HuH-7.5 (cell line): ENCODE measurements around the gene EMSY.
"Not testable (repeated sequence)": the region's sequence is repeated elsewhere in the genome, so short reads cannot be mapped to it uniquely, and the experiment has no call there.

ENCODE experiments used
- DNase-seq: peaks from one replicate; pipeline ENCODE4 v3.0.0; 2011; ENCODE audit warnings: low spot score

The EMSY gene

DNA sequence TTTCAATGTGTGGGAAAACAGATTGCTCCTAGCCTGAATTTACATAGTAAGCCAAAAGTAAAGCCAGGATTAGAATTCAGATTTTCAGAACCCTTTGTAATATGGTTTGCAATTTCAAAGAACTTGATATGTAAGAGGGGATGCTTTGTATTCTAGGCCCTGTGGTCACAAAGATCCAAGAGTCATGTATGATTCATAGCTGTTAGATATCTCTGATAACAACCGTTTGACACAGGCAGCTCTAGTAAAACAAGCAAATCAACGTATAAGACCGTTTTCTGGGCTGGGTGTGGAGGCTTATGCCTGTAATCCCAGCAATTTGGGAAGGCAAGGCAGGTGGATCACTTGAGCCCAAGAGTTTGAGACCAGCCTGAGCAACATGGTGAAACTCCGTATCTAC is 79.6 kb downstream of the EMSY start:
- no peak for DNase-seq

DNA sequence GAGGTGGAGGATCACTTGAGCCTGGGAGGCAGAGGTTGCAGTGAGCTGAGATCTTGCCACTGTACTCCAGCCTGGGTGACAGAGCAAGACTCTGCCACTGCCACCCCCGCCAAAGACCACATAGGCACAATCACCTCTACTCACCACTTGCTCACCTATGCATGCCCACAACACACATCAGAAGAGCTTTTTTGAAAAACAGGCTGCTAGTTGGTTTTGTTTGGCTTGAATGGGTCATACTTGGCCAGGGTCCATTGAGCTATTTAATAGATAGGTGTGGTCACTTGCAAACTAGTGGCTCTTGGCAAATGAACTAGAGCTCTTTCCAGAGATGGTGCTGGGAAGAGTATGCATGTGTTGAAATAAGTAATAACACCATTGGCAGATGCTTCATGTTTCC is 80.1 kb downstream of the EMSY start:
- no peak for DNase-seq

DNA sequence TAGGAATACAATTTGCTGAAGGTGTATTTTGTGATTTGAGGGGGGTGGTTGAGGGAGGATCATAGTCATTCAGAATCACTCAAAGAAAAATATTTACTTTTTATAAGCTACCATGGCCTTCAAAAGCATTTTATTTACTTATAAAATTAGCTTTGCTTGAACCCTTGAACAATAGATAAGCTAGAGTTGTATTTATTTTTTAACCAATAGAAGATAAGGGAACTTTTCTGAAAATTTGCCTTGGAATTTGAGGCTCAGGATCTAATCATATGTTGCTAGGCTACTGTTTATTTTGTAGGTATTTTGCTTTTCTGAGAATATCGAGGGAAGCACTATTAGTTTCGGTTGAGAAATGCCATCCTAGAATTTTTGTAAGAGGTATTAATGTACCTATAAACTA is 82.1 kb downstream of the EMSY start:
- no peak for DNase-seq

DNA sequence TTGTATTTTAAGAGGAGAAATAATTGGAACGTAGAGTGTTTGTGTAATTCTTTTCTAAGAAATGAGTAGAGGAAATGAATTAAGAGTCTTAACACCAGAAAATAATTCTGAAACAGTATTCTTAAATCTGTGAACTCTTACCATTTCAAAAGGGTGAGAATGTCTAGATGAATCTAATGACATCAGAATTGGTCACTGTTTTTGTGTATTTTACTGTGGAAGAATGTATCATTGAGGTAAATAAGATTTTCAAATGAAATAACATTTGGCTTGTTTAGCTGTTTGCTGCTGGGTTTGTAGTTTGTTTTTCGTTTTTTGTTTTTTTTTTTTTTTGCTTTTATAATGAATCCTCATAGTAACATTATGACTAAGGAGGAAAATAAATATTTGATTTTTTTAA is 97.6 kb downstream of the EMSY start:
- no peak for DNase-seq

DNA sequence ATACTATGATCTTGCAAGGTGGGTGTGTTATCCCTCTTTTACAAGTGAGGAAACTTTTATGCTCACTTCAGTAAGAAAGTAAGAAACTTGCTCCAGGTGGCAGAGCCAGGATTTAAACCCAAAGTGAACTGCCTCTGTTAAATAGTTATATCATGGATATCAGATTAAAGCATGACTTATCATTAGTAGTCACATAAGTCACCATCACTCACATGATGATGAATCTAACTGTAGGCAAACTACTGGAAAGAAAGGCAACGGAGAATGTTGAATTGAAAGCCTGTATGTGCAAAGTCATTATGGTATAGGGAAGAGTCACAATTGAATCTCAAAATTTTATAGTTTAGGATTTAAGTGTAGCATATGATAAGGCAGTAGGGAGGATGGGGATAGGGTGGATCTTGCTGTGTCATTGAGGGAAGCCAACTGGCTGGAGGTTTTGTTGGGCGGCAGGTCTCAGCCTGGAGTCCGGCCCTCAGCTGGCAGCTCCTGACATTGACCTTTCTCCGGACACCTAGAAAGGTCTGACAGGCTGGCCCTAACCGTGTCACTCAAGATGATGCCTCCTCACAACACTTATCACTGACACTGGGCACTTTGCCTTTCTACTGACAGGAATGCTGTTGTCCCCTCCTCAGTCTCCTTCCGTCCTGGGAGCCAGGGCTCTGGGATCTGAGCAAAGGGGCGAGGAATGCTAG is 98.3 kb downstream of the EMSY start:
- no peak for DNase-seq

DNA sequence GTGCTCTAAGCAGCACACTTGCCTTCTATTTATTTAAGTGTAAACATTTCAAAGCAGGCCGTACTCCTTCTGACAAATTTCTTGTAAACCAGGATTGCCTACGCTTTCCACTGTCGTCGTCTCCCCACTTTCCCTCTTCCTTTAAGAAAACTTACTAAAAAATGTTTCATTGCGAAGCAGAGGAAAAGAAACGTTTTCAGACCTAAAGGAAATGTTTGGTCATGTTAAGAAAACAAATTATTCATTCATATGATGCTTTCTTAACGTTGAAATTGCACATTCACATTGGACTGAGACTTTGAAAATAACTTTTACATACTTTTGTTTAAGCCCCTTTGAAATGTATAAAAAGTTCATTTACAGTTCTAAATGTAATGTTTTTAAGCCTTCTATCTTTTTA is 106.0 kb downstream of the EMSY start:
- no peak for DNase-seq

DNA sequence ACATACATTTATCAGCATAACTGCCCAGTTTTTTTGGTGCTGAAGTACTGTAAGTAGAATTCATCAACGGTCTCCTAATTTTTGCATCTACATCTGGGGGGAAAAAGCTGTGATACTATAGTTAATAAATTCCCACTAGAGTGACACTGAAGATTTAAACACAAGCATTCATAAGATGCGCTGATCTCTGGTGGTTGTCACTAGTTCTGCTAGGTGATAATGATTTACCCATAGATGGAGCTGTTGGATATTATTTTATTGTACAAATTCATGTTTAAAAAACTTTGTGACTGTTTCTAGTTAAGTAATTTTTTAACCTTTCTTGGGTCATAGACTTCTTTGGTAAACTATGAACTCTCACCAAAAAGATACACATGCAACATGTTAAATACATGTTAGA is 106.6 kb downstream of the EMSY start:
- DNase-seq, result no peak

DNA sequence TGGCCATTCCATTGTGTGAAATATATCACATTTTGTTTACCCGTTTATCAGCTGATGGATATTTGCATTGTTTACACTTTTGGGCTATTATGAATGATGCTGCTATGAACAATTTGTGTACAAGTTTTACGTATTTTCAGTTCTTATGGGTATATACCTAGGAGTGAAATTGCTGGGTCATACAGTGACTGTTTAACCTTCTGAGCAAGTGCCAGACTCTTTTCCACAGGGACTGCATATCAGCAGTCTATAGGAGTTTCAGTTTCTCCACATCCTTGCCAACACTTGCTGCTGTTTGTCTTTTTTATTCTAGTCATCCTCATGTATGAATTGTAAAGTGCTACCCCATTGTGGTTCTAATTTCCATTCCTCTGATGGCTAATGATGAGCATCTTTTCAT is 108.2 kb downstream of the EMSY start:
- DNase-seq, result no peak

DNA sequence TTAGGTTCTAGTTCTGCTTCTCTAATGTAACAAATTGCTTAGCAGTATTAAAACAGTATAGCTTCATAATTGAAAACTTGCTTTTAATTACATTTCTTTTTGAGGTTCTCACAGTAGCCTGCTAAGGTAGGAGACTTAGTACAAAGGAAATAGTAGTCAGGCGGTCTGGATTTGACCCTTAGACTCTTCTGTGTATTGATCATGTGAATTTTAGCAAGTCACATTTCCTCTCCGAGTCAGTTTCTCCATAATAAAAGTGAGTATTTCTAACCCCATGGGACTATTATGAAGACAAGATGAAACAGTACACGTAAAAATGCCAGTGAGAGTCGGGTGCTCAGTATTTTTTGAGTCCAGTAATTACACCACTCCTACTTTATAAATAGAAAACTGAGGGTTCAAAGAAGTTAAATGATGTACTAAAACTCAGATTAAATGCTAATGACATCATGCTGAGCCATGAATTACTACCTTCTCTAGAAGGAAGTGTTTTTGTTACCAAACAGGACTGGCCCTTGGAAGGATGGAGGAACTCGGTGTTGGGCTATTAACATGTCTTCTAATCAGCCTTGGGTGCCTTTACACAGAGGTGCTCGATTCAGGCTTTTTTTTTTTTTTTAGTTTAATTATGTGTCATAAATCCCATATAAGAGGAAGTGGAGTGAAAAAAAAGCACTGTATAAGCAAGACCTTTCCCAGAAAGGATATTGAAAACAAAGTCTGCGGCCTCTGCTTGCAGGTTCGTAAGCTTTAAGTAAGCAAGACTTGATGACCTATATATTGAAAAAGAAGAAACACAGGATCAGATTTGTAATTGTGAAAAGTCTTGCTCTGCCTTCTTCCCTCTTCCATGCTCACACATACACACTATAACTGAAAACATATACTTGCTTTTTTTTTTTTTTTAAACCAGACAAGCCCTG is 109.0 kb downstream of the EMSY start:
- DNase-seq, result no peak

DNA sequence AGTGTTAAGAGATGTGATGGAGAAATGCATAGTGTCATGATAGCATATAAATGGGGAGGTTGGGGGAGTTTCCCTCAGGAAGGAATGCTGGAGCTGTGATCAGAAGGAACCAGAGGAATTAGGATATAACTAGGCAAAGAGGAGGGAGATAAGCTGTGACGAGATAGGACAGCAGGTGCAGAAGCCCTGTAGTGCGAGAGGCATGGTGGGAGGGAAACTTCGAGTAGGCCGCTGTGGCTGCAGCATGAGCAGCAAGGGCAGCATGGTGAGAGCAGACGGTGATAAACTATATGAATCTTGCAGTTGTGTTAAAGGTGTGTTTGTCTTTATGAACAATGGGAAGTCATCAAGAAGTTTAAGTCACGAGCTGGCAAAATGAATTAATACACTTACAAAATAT is 109.9 kb downstream of the EMSY start:
- no peak for DNase-seq

DNA sequence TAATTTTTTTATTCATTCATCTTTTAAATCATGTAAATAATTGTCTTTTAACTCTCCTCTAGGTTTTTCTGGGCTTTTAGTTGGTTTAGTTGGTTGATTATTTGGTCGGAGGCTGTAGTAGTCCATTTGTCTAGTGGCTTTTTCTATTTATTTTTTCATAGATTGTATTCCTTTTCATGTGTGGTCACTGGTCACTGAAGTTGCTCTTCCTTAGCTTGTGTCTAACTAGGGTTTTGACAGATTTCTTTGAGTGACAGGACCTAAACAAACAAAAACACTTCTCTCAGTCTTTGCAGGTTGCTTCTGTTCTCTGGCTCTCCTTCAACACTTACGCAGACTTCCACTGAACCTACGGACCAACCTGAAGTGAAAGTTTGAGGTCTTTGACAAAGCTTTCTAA is 112.6 kb downstream of the EMSY start:
- DNase-seq, result no peak

DNA sequence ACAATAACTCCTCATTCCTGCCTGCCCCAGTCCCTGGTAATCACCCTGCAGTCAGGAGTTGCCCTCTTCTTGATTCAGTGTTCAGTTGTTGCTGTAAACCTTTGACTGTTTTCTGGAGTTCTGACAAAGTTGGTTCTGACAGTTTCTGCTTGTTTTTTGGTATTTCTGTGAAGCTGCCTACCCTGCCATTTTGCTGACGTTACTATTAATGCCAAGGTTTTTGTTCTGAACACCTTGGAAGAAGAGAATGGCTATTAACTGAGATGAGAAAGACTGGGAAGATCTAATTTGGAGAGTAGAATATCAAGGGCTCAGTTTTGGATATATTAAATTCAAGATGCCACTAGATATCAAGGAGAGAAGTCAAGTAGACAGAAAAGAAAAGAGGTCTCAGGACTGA is 113.7 kb downstream of the EMSY start:
- no peak for DNase-seq

DNA sequence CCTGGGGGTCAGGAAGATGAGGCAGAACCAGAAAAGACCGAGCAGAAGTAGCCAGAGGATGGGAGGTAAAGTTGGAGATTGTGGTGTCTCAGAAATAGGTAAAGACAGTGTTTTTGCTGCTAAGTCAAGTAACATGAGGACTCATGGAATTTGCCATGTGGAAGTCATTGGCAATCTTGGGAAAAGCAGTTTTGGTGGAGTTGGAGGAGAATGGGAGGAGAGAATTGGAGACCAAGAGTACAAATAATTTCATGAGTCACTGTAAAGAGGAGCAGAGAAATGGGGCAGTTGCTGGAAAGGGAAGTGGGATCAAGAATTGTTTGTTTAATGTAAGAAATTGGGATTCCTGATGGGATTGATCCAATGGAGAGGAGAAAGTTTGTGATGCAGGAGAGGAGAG is 114.1 kb downstream of the EMSY start:
- DNase-seq, result no peak

DNA sequence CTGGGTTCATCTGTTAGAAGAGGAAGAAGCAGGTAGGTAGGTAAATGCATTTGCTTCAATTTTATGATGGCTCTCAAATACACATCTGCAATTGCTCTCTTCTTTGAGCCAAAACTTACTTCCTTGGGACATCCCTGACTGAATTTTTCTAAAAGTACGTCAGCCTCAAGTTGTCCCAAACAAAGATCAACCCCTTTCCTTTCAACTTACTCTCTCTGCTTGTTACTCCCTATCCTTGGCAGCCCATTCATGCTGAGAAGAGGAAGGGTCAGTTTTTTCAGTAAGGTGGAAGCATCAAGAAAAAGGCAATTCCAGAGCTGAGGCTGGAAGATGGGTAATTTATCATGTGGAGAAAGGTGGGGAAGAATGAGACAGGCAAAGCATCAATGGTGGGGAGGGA is 114.5 kb downstream of the EMSY start:
- DNase-seq, result no peak

DNA sequence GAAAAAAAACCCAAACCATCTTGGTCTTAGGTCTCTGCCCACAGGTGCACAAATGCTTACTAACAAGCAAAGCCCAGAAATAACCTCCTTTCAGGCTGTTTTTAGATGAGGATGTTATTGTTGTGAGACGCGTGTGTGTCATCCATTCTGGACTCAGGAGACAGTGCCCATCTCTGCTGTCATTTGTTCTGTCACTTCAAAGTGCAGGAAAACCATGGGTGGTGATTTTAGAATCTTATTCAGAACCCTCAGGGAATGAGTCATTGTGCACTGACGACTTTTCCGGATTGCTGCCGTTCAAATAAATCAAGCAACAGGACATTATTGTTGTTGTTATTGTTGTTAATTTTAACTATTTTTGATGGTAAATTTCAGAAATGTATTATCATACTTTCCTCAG is 115.4 kb downstream of the EMSY start:
- no peak for DNase-seq

DNA sequence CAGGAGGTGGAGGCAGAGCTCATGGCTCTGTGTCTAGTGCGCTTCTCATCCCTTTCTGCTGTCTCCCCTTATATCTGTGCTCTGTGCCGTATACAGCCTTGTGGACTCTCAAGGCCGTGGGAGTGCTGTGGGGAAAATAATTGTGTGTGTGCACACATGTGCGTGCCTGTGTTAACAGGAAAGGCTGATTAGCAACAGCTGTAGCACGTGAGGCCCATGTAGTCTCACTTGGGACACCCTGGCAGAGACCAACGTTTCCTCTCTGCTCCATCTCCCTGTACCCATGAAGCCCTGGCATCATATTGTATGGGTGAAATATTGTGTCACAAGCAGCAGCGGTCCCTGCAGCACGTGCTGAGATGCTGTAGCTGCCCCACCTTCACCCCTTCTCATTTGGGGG is 116.4 kb downstream of the EMSY start:
- no peak for DNase-seq

DNA sequence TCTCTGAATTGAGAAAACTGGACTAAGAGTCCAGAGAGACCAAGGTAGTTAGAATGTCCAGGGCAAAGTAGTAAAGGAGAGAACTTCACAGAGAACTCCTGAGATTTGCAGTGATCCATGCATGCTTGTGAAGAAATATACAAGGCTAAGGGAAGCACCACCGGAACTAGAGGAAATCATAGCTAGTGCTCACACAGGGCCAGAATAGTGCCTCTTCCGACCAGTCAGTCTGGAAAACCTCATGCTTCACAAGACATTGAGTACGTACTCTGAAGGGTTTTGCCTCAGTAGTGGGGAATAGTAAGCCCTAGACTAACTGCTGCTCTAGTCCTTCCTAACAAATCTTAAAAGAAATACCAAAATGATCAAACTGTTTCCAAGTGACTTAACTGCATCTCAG is 117.7 kb downstream of the EMSY start:
- DNase-seq, result no peak

DNA sequence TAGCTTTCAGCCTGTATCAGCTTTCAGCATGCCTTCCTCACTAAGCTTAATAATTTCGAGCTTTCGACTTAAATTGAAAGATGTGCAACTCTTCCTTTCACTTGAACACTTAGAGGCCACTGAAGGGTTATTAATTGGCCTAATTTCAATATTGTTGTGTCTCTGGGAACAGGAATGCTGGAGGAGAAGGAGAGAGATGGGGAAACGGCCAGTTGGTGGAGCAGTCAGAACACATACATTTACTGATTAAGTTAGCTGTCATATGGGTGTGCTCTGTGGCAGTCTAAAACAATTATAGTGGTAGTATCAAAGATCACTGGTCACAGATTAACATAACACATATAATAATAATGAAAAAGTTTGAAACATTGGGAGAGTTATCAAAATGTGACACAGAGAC is 119.5 kb downstream of the EMSY start:
- DNase-seq, result no peak

DNA sequence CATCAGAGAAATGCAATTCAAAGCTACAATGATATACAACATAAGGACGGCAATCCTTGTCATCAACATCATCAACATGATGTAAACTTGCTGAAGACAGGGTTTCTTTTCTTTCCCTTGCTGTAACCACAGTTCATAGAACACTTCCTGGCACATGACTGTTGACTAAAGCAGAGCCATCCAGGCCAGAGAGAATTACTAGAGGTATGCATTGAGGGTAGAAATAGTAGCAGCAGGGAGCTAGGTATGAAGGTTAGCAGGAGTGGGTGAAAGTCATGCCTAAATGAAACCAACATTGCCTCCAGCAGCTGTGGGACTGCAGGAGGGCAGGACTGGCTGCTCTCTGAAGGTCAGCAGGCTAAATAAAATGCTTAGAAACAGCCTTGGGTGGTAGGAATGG is 122.0 kb downstream of the EMSY start:
- DNase-seq, result no peak

DNA sequence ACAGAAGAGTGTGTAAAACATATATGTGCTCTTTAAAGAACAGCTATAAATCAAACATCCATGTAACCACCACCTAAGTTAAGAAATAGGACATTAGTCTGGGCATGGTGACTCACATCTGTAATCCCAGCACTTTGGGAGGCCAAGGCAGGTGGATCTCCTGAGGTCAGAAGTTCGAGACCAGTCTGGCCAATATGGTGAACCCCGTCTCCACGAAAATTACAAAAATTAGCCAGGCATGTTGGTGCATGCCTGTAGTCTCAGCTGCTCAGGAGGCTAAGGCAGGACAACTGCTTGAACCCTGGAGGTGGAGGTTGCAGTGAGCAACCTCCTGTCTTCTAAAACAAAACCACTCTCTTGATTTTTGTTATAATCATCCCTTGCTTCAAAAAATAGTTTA is 122.4 kb downstream of the EMSY start:
- no peak for DNase-seq

DNA sequence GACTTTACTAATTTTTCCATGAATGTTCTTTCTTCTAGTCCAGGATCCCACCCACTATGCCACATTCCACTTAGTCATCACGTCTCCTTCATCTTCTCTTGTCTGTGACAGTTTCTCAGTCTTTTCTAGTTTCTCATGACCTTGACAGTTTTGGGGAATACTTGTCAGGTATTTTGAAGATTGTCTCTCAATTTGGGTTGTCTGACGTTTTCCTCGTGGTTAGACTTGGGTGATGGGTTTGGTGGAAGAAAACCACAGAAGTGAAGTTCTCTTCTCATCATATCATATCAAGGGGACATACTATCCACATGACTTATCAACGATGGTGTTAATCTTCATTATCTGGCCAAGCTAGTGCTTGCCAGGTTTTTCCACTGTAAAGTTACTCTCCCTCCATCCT is 123.3 kb downstream of the EMSY start:
- DNase-seq, result no peak

DNA sequence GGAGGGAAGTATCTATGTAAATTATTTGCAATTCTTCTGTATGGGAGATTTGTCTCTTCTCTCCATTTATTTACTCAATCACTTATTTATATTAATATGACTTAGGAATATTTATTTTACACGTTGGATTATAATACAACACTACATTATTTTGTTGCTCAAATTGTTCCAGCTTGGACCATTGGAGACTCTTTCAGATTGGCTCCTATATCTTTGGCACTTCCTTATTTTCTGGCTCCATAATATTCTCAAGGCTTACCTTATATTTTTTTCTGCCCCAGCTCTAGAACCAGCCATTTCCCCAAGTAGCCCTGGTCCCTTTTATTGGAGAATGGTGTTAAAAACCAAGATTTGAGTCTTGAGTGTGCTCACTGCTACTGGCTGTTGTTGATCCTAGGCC is 123.8 kb downstream of the EMSY start:
- DNase-seq, result no peak

DNA sequence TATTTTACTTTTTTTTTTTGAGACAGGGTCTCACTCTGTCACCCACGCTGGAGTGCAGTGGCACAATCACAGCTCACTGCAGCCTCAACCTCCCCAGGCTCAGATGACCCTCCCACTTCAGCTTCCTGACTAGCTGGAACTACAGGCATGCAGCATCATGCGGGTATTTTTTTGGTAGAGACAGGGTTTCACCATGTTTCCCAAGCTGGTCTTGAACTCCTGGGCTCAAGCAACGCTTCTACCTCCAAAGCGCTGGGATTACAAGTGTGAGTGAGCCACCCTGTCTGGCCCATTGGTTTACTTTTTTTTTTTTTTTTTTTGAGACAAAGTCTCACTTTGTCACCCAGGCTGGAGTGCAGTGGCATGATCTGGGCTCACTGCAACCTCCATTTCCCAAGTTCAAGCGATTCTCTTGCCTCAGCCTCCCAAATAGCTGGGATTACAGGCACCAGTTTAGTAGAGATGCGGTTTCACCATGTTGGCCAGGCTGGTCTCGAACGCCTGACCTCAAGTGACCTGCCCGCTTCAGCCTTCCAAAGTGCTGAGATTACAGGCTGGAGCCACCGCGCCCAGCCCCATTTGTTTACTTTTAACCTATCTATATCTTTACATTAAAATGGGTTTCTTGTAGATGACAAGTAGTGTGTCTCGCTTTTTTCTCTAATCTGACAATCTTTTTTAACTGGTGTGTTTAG is 127.5 kb downstream of the EMSY start:
- DNase-seq, result not testable (repeated sequence)
